Measurements from ENCODE around the gene ZCCHC13.
A peak's percentile ranks its signal among the peaks of the same experiment; 100 is the strongest.
"Not testable (repeated sequence)": the region's sequence is repeated elsewhere in the genome, so short reads cannot be mapped to it uniquely, and the experiment has no call there.

The ZCCHC13 gene

GRCh38 chrX:74304016-74304415, at the start of gene ZCCHC13:
TSS of gene ZCCHC13 (plus strand) at chrX:74304180. CDS start at chrX:74304267, 87 bp downstream.
- Mint-ChIP-seq H3K4me3 (no peak within 1 kb of the TSS), H3K27ac (no peak within 1 kb of the TSS), H3K27me3 (no peaks in the 10 kb centered on the region), H3K9me3 (no peaks in the 10 kb centered on the region), H3K36me3 (ENCODE audit: low read depth) (no peaks in the 10 kb centered on the region), H3K4me1 (ENCODE audit: low read depth) (no peaks in the 10 kb centered on the region)

GRCh38 chrX:74258111-74258510, 45.9 kb upstream of the ZCCHC13 start:
- not testable (repeated sequence) for H3K27ac Mint-ChIP-seq; H3K9me3 Mint-ChIP-seq; H3K4me1 Mint-ChIP-seq (ENCODE audit: low read depth); H3K27me3 Mint-ChIP-seq; H3K4me3 Mint-ChIP-seq
- peaks cover 66% of the 10 kb centered on the region for H3K36me3 Mint-ChIP-seq (ENCODE audit: low read depth)

GRCh38 chrX:74259885-74260491, 44.0 kb upstream of the ZCCHC13 start:
- Mint-ChIP-seq H3K4me3 (no peak overlapping the region), H3K36me3 (ENCODE audit: low read depth) (peaks cover 50% of the 10 kb centered on the region), H3K27ac (peak overlapping the region; percentile 77)

GRCh38 chrX:74262452-74263209, 41.3 kb upstream of the ZCCHC13 start:
- Mint-ChIP-seq H3K4me3 (no peak overlapping the region), H3K27ac (peak overlapping the region; percentile 75), H3K27me3 (no peaks in the 10 kb centered on the region), H3K4me1 (ENCODE audit: low read depth) (no peaks in the 10 kb centered on the region), H3K36me3 (ENCODE audit: low read depth) (peaks cover 35% of the 10 kb centered on the region), H3K9me3 (no peaks in the 10 kb centered on the region)

More at GRCh38 chrX:74259885-74260491, 44.0 kb upstream of the ZCCHC13 start:
- no peaks in the 10 kb centered on the region for H3K4me1 Mint-ChIP-seq (ENCODE audit: low read depth)
- H3K9me3 Mint-ChIP-seq: no peaks in the 10 kb centered on the region
- no peaks in the 10 kb centered on the region for H3K27me3 Mint-ChIP-seq

- no peaks in the 10 kb centered on the region for H3K27me3 Mint-ChIP-seq
- H3K36me3 Mint-ChIP-seq (ENCODE audit: low read depth): peaks cover 35% of the 10 kb centered on the region
- no peak overlapping the region for H3K27ac Mint-ChIP-seq
- no peak overlapping the region for H3K4me3 Mint-ChIP-seq
- H3K9me3 Mint-ChIP-seq: no peaks in the 10 kb centered on the region
- H3K4me1 Mint-ChIP-seq (ENCODE audit: low read depth): no peaks in the 10 kb centered on the region
These were observed 33.6 kb upstream of the ZCCHC13 start for GRCh38 chrX:74270393-74270792.

GRCh38 chrX:74272230-74272629, 31.8 kb upstream of the ZCCHC13 start:
- Mint-ChIP-seq H3K4me1 (ENCODE audit: low read depth) (peaks cover 3% of the 10 kb centered on the region), H3K27me3 (no peaks in the 10 kb centered on the region), H3K27ac (no peak overlapping the region), H3K4me3 (no peak overlapping the region), H3K36me3 (ENCODE audit: low read depth) (peaks cover 42% of the 10 kb centered on the region), H3K9me3 (no peaks in the 10 kb centered on the region)

GRCh38 chrX:74274516-74274915, 29.5 kb upstream of the ZCCHC13 start:
- Mint-ChIP-seq H3K27me3 (no peaks in the 10 kb centered on the region), H3K9me3 (no peaks in the 10 kb centered on the region), H3K36me3 (ENCODE audit: low read depth) (peaks cover 49% of the 10 kb centered on the region), H3K4me1 (ENCODE audit: low read depth) (peaks cover 3% of the 10 kb centered on the region), H3K27ac (no peak overlapping the region), H3K4me3 (no peak overlapping the region)

GRCh38 chrX:74277320-74277719, 26.7 kb upstream of the ZCCHC13 start:
- H3K27me3 Mint-ChIP-seq: no peaks in the 10 kb centered on the region
- no peak overlapping the region for H3K27ac Mint-ChIP-seq
- H3K4me1 Mint-ChIP-seq (ENCODE audit: low read depth): peaks cover 6% of the 10 kb centered on the region
- no peak overlapping the region for H3K4me3 Mint-ChIP-seq
- H3K9me3 Mint-ChIP-seq: no peaks in the 10 kb centered on the region
- H3K36me3 Mint-ChIP-seq (ENCODE audit: low read depth): peaks cover 54% of the 10 kb centered on the region

GRCh38 chrX:74277846-74278245, 26.1 kb upstream of the ZCCHC13 start:
- Mint-ChIP-seq H3K27ac (no peak overlapping the region), H3K36me3 (ENCODE audit: low read depth) (peaks cover 54% of the 10 kb centered on the region), H3K9me3 (no peaks in the 10 kb centered on the region), H3K4me1 (ENCODE audit: low read depth) (peaks cover 8% of the 10 kb centered on the region), H3K27me3 (no peaks in the 10 kb centered on the region), H3K4me3 (no peak overlapping the region)

- H3K27ac Mint-ChIP-seq: no peak overlapping the region
- peaks cover 47% of the 10 kb centered on the region for H3K36me3 Mint-ChIP-seq (ENCODE audit: low read depth)
These were observed 23.2 kb upstream of the ZCCHC13 start for GRCh38 chrX:74280759-74281158.

GRCh38 chrX:74284391-74284952, 19.5 kb upstream of the ZCCHC13 start:
- Mint-ChIP-seq H3K9me3 (no peaks in the 10 kb centered on the region), H3K4me3 (no peak overlapping the region), H3K27ac (no peak overlapping the region), H3K36me3 (ENCODE audit: low read depth) (peaks cover 39% of the 10 kb centered on the region), H3K4me1 (ENCODE audit: low read depth) (peaks cover 16% of the 10 kb centered on the region), H3K27me3 (no peaks in the 10 kb centered on the region)

More at GRCh38 chrX:74280759-74281158, 23.2 kb upstream of the ZCCHC13 start:
- peaks cover 13% of the 10 kb centered on the region for H3K4me1 Mint-ChIP-seq (ENCODE audit: low read depth)
- H3K4me3 Mint-ChIP-seq: no peak overlapping the region
- H3K27me3 Mint-ChIP-seq: no peaks in the 10 kb centered on the region
- no peaks in the 10 kb centered on the region for H3K9me3 Mint-ChIP-seq

GRCh38 chrX:74286950-74287740, 16.8 kb upstream of the ZCCHC13 start:
- peaks cover 20% of the 10 kb centered on the region for H3K36me3 Mint-ChIP-seq (ENCODE audit: low read depth)
- H3K9me3 Mint-ChIP-seq: no peaks in the 10 kb centered on the region

GRCh38 chrX:74291577-74291963, 12.4 kb upstream of the ZCCHC13 start:
- Mint-ChIP-seq H3K27ac (peak overlapping the region; percentile 99), H3K27me3 (no peaks in the 10 kb centered on the region), H3K9me3 (no peaks in the 10 kb centered on the region), H3K36me3 (ENCODE audit: low read depth) (peaks cover 10% of the 10 kb centered on the region), H3K4me3 (peak overlapping the region; percentile 97), H3K4me1 (ENCODE audit: low read depth) (peaks cover 14% of the 10 kb centered on the region)

More at GRCh38 chrX:74286950-74287740, 16.8 kb upstream of the ZCCHC13 start:
- Mint-ChIP-seq H3K27me3 (no peaks in the 10 kb centered on the region), H3K27ac (no peak overlapping the region), H3K4me1 (ENCODE audit: low read depth) (peaks cover 22% of the 10 kb centered on the region), H3K4me3 (no peak overlapping the region)

- H3K27me3 Mint-ChIP-seq: no peaks in the 10 kb centered on the region
- H3K4me3 Mint-ChIP-seq: peak overlapping the region; percentile 97
- peak overlapping the region; percentile 99 for H3K27ac Mint-ChIP-seq
- H3K9me3 Mint-ChIP-seq: no peaks in the 10 kb centered on the region
- peaks cover 14% of the 10 kb centered on the region for H3K4me1 Mint-ChIP-seq (ENCODE audit: low read depth)
- peaks cover 10% of the 10 kb centered on the region for H3K36me3 Mint-ChIP-seq (ENCODE audit: low read depth)
These were observed 11.8 kb upstream of the ZCCHC13 start for GRCh38 chrX:74291964-74292807.

Measured in stimulated activated naive CD8-positive, alpha-beta T cell treated with anti-CD3 and anti-CD28 coated beads, Interleukin-15, Interleukin-2, amounts not matched to agents 100 ng/mL and 50 ng/mL, for 24 hours (primary cell).